ENCODE data around the gene C10orf71.

The C10orf71 gene

DNA sequence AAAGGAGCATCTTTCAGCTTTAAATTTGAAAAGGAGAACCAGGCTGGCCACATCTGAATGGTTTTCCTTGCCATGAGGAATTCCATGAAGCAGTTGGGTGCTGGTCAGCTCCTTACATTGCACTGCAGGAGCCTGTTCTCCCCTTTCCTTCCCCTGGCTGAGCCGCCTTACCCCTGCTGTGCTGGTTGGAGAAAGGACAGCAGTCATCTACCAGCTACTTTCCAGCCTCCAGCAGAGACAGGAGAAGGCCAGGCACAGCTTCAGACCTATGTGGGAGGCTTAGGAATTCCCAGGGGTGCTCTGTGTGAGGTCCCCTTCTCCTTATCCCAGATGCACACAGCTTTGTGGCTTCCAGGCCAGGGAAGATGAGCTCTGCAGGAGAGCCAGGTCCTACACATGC, 4.7 kb downstream of the C10orf71 start:
- H3K27ac ChIP-seq (ENCODE audit: low read length): no peak overlapping the region
- TF ChIP-seq EZH2 (IDR thresholded peaks at IDR 0.05; ENCODE audit: borderline replicate concordance, low read depth, low read length, severe bottlenecking): no peak
- TF ChIP-seq CTCF (IDR thresholded peaks at IDR 0.05; ENCODE audit: borderline replicate concordance, extremely low read depth, low read length, poor library complexity, severe bottlenecking): no peak
- ATAC-seq (ENCODE audit: insufficient read depth, low read depth) (no peak), DNase-seq (no peak)
- no peaks in the 10 kb centered on the region for H3K27me3 ChIP-seq (ENCODE audit: insufficient read depth, low read length, poor library complexity)
- no peak overlapping the region for H3K4me2 ChIP-seq (ENCODE audit: insufficient read depth, low read length)
- H3K9me3 ChIP-seq (ENCODE audit: insufficient read depth, low read length, severe bottlenecking): no peaks in the 10 kb centered on the region
- no peaks in the 10 kb centered on the region for H3K36me3 ChIP-seq (ENCODE audit: insufficient read depth, low read length)
- no peaks in the 10 kb centered on the region for H3K79me2 ChIP-seq (ENCODE audit: insufficient read depth, low read length)
- H2AFZ ChIP-seq (ENCODE audit: low read depth, low read length): no peak overlapping the region
- H3K9ac ChIP-seq (ENCODE audit: low read depth, low read length): no peak overlapping the region
- H3K4me3 ChIP-seq (ENCODE audit: low read depth in 1 of 2, low read length in 2 of 2): no peak overlapping the region
- H4K20me1 ChIP-seq (ENCODE audit: insufficient read depth, low read length): no peaks in the 10 kb centered on the region
- peaks cover 16% of the 10 kb centered on the region for H3K4me1 ChIP-seq (ENCODE audit: insufficient read depth, low read length)

GRCh38 chr10:49304137-49304536, 5.2 kb downstream of the C10orf71 start:
- Histone ChIP-seq H3K27ac (ENCODE audit: low read length) (no peak overlapping the region), H4K20me1 (ENCODE audit: insufficient read depth, low read length) (no peaks in the 10 kb centered on the region), H3K4me3 (ENCODE audit: low read depth in 1 of 2, low read length in 2 of 2) (no peak overlapping the region), H3K27me3 (ENCODE audit: insufficient read depth, low read length, poor library complexity) (no peaks in the 10 kb centered on the region), H3K4me2 (ENCODE audit: insufficient read depth, low read length) (no peak overlapping the region), H3K4me1 (ENCODE audit: insufficient read depth, low read length) (peaks cover 20% of the 10 kb centered on the region), H2AFZ (ENCODE audit: low read depth, low read length) (no peak overlapping the region), H3K9me3 (ENCODE audit: insufficient read depth, low read length, severe bottlenecking) (no peaks in the 10 kb centered on the region), H3K36me3 (ENCODE audit: insufficient read depth, low read length) (no peaks in the 10 kb centered on the region), H3K79me2 (ENCODE audit: insufficient read depth, low read length) (no peaks in the 10 kb centered on the region), H3K9ac (ENCODE audit: low read depth, low read length) (no peak overlapping the region)
- no peak for ATAC-seq (ENCODE audit: insufficient read depth, low read depth)
- no peak for DNase-seq
- TF ChIP-seq CTCF (IDR thresholded peaks at IDR 0.05; ENCODE audit: borderline replicate concordance, extremely low read depth, low read length, poor library complexity, severe bottlenecking) (no peak), EZH2 (IDR thresholded peaks at IDR 0.05; ENCODE audit: borderline replicate concordance, low read depth, low read length, severe bottlenecking) (no peak)

- Histone ChIP-seq H3K9ac (ENCODE audit: low read depth, low read length) (no peak overlapping the region), H3K27ac (ENCODE audit: low read length) (peak overlapping the region; percentile 41; the same call in 1 of the 2 replicates), H3K27me3 (ENCODE audit: insufficient read depth, low read length, poor library complexity) (no peaks in the 10 kb centered on the region), H3K36me3 (ENCODE audit: insufficient read depth, low read length) (no peaks in the 10 kb centered on the region), H3K4me1 (ENCODE audit: insufficient read depth, low read length) (peaks cover 41% of the 10 kb centered on the region), H3K9me3 (ENCODE audit: insufficient read depth, low read length, severe bottlenecking) (no peaks in the 10 kb centered on the region), H2AFZ (ENCODE audit: low read depth, low read length) (no peak overlapping the region), H3K4me3 (ENCODE audit: low read depth in 1 of 2, low read length in 2 of 2) (no peak overlapping the region), H3K79me2 (ENCODE audit: insufficient read depth, low read length) (no peaks in the 10 kb centered on the region), H4K20me1 (ENCODE audit: insufficient read depth, low read length) (no peaks in the 10 kb centered on the region), H3K4me2 (ENCODE audit: insufficient read depth, low read length) (no peak overlapping the region)
- TF ChIP-seq CTCF (IDR thresholded peaks at IDR 0.05; ENCODE audit: borderline replicate concordance, extremely low read depth, low read length, poor library complexity, severe bottlenecking): peak; percentile 16
- no peak for TF ChIP-seq EZH2 (IDR thresholded peaks at IDR 0.05; ENCODE audit: borderline replicate concordance, low read depth, low read length, severe bottlenecking)
- peak; percentile 74 for ATAC-seq (ENCODE audit: insufficient read depth, low read depth)
- DNase-seq: peak; percentile 79
Observed at GRCh38 chr10:49307921-49308320, 9.0 kb downstream of the C10orf71 start.

DNA sequence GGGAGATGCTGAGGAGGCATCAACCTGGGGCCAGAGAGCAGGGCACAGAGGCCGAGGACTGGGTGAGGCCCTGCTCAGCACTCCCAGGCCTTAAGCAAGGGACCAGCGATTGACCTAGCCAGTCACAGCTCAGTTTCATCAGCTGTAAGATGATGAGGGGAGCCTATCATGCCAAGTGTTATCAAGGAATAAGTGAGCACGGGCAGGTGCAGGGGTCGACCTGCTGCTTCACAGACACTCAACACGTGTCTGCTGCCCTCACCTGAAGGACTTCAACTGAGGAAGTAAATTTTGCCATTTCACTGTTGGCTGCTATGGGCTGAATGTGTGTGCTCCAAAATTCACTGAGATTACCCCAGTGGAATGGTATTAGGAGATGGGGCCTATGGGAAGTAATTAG, 9.9 kb downstream of the C10orf71 start:
- no peak overlapping the region for H3K27ac ChIP-seq (ENCODE audit: low read length)
- H3K36me3 ChIP-seq (ENCODE audit: insufficient read depth, low read length): no peaks in the 10 kb centered on the region
- H3K79me2 ChIP-seq (ENCODE audit: insufficient read depth, low read length): no peaks in the 10 kb centered on the region
- H3K4me3 ChIP-seq (ENCODE audit: low read depth in 1 of 2, low read length in 2 of 2): no peak overlapping the region
- TF ChIP-seq EZH2 (IDR thresholded peaks at IDR 0.05; ENCODE audit: borderline replicate concordance, low read depth, low read length, severe bottlenecking) (no peak), CTCF (IDR thresholded peaks at IDR 0.05; ENCODE audit: borderline replicate concordance, extremely low read depth, low read length, poor library complexity, severe bottlenecking) (no peak)
- H3K4me1 ChIP-seq (ENCODE audit: insufficient read depth, low read length): peaks cover 41% of the 10 kb centered on the region
- H3K9ac ChIP-seq (ENCODE audit: low read depth, low read length): no peak overlapping the region
- H3K4me2 ChIP-seq (ENCODE audit: insufficient read depth, low read length): no peak overlapping the region
- H4K20me1 ChIP-seq (ENCODE audit: insufficient read depth, low read length): no peaks in the 10 kb centered on the region
- H3K9me3 ChIP-seq (ENCODE audit: insufficient read depth, low read length, severe bottlenecking): no peaks in the 10 kb centered on the region
- no peak for ATAC-seq (ENCODE audit: insufficient read depth, low read depth)
- H2AFZ ChIP-seq (ENCODE audit: low read depth, low read length): no peak overlapping the region
- DNase-seq: no peak
- no peaks in the 10 kb centered on the region for H3K27me3 ChIP-seq (ENCODE audit: insufficient read depth, low read length, poor library complexity)
